Gastroesophageal sphincter (tissue), 3 donors: ENCODE data around the gene RIPK3.

Source experiments
- CTCF ChIP-seq, 4 experiments: fragments of 200-600 bp in 2 of 4; fragments of 450-650 bp in 2 of 4; sonication (generic) in 1 of 4; IDR thresholded peaks; one replicate each; pipeline ENCODE4 v1.5.1; 2017 to 2019; ENCODE audit warnings: antibody characterized with exemption in 4 of 4, mild to moderate bottlenecking in 2 of 4, moderate library complexity in 2 of 4
- EP300 ChIP-seq: sonication (generic); formaldehyde crosslinking; IDR thresholded peaks from one replicate; pipeline ENCODE4 v1.6.1; 2017; ENCODE audit warnings: antibody characterized with exemption, mild to moderate bottlenecking
- POLR2AphosphoS5 ChIP-seq: sonication (generic); formaldehyde crosslinking; IDR thresholded peaks from one replicate; pipeline ENCODE4 v1.6.1; 2017; ENCODE audit warnings: antibody characterized with exemption

- no peak for TF ChIP-seq CTCF (IDR thresholded peaks at IDR 0.05)
- TF ChIP-seq POLR2AphosphoS5 = no peak
- no peak for TF ChIP-seq EP300
These were observed 13.8 kb downstream of the RIPK3 start for GRCh38 chr14:24325963-24326362.
